HG03460 (cell line): ENCODE data around the gene ZNF296.
"Not testable (repeated sequence)": the region's sequence is repeated elsewhere in the genome, so short reads cannot be mapped to it uniquely, and the experiment has no call there.

Source experiments
- ATAC-seq: cut with Tn5 transposase; IDR thresholded peaks from one replicate; pipeline ENCODE4 v1.9.1; 2021; ENCODE audit not compliant: unreplicated experiment

Gene ZNF296

DNA sequence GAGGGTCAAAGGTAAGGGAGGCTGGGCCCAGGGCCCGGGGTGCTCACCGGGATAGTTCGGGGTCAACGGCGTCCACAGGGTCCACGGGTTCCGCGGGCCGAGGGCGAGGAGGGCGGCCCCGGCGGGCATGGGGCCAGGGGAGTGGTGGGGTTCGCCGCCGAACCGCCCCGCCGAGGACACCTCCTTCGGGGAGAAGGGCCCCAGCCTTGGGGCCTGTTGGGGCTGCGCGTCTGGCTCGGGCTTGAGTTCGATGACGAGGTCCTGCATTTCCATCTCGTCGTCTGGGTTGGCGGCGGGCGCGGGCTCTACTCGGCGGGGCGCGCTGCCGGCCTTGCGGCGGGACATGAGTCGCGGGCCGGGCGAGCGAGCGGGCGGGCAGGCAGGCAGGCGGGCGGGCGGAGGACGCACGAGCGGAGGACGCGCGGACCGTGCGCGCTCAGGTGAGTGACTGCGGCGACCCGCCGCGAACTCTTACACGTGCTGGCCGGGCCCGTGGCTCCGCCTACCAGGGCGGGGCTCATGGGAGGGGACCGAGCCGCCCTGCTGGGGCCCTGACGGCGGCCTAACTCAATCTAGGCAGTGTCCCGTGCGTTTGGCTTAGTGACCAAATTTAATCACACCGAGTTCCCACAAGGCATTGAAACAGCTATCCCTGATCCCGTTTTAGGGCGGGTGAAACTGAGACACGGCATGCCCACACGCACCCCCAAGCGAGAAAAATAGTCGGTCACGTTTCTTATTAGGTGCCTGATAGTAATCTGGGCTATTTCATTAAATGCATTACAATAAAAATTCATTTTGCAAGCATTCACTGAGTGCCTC, at the start of gene ZNF296:
TSS of gene ZNF296 (minus strand) at position 450 of the 822 bp plus-strand sequence. CDS start at position 345, 105 bp downstream.
- peak; percentile 36 for ATAC-seq

DNA sequence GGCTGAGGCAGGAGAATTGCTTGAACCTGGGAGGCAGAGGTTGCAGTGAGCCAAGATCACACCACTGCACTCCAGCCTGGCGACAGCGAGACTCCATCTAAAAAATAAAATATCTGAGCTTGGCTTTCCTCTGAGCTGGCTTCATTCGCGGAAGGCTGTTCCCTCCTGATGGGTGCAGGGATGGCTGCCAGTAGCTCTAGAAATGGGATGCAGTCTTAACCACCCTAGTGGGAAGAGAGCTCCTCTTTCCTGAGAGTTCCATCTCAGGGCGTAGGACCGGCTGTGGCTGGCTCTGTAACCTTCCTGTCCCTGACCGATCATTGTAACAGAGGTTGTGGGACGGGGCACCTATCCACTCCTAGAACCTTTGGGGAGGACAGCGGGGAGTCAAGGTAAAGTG, 49.1 kb upstream of the ZNF296 start:
- ATAC-seq, result no peak

DNA sequence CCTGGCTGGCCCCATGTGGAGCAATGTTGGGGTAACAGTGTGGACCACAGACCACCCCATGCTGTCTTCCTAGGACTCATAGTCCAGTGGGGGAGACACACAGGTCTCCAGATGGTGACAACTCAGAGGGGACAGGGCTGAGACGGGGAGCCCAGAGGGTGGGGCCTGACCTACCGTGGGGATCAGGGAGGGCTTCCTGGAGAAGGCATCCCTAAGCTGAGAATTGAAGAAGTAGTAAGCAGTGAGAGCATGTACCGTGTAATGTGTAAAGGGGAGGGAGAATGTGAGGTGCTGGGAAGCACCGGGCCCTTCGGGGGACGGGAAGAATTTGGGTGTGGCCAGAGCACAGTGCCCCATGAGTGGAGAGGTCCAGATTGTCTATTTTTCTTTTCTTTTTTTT, 47.7 kb upstream of the ZNF296 start:
- no peak for ATAC-seq

DNA sequence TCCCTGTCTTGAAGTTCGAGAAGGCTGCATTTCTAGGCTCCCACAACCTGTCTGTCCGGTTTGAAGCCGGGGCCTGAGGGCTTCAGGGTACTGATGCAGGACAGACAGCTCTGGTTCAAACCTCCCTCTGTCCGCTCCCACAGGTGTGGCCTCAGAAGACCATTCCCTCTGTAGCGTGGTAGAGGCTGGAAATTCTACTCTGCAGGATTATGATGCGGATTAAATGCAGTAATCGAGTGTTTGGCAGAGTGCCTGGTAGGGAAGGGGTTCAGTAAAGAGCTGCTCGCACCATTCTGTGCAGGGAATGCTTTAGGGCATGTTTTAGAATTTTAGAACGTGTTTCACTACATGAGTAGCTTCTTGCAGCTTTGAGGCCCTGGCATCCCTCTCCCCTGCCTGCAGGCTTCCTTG, 47.2 kb upstream of the ZNF296 start:
- ATAC-seq, result no peak

DNA sequence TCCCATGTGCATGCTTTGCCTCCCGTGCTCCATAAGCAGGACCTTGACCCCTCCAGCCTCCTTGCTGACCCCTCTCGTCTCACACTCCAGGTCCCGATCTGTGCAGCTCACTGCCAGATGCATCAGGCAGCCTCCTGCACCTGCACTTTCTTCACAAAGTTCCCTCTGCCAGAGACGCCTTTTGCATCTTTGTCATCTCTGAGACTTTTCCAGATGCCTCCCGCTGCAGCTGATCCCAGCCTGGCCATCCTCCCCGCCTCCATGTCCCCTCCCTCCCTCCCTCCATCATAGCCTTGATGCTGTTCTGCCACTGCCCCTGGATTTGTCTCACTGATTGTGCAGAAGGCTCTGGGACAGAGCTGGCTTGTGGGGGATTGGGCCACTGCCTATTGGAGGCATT, 46.6 kb upstream of the ZNF296 start:
- no peak for ATAC-seq

DNA sequence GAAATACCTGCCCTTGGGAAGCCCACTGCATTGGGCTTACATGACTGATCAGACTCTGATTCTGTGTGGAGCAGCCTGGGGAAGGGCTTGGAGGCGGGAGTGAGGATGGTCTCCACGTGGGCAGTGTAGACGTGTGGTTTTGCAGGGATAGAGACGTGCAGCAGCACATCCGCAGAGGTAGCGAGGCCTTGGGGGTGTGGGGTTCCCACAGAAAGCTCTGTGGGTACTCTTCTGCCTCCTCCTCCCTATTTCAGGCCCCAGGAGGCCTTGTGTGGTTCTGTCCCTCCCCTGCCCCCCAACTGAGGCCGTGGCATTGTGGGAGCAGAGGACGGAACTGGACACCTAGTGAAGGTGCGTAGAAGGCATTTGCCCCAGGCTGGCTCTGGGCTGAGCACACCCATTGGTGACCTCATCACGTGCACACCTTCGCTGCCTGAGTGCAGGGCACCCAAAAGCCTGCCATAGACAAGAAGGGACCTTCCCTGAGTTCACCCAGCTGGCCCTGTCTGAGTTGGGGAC, 45.6 kb upstream of the ZNF296 start:
- no peak for ATAC-seq

DNA sequence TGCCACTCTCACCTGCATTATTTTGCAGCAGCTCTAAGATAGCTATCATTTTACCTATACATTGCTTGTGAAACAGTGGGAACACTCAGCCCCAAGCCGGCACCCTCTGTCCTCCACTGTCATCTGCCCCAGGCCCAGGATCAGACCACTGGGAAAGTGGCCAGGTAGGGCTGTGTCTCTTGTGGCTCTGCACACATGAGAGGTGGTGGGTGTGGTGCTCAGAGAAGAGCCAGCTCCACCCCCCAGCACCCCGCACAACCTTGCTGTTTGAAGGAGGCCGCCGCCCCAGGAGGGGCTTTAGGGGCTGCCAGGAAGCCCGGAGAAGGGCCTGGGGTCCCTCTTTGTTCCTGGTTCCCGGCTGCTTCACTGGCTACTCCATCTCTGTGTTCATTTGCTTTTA, 43.3 kb upstream of the ZNF296 start:
- no peak for ATAC-seq

DNA sequence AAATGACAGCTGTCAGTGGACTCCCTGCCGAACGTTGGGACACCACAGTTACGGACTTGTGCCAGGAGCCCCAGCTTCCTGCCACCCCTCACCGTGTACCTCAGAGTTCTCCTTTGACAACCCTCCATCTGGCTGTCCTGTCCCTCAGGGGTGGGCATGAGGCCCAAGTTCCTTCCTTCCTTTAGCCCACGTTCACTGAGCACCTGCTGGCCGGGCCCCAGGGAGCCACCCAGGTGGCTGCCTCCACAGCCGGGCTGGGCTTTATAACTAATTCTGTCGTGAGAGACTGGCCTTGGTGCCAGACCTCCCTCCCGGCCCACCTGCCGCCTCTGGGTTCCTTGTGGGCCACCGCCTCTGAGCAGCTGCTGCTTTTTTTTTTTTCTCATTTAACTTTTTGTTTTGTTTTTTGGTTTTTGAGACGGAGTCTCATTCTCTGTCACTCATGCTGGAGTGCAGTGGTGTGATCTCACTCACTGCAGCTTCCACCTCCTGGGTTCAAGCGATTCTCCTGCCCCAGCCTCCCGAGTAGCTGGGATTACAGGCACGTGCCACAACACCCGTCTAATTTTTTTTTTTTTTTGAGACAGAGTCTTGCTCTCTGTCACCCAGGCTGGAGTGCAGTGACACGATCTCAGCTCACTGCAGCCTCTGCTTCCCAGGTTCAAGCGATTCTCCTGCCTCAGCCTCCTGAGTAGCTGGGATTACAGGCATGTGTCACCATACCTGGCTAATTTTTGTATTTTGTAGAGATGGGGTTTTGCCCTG, 42.5 kb upstream of the ZNF296 start:
- peak; percentile 50 for ATAC-seq

DNA sequence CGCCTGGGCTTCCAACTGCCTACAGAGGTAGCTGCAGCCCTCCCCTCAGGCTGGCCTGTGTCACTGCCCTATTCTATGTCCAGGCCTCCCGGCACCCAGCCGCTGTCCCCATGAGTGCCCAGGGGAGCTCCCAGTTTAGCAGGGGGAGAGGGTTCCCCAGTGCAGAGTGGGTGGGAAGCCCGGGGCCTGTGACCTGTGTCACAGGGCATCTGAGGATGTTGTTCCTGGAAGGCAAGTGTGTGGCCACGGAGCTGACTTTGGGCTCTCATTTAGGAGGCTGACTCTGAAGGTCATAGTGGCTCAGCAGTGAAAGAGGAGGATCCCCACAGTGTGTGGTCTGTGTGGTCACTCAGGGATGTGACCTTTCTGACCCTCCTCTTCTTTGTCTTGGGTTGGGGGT, 41.8 kb upstream of the ZNF296 start:
- ATAC-seq, result no peak

DNA sequence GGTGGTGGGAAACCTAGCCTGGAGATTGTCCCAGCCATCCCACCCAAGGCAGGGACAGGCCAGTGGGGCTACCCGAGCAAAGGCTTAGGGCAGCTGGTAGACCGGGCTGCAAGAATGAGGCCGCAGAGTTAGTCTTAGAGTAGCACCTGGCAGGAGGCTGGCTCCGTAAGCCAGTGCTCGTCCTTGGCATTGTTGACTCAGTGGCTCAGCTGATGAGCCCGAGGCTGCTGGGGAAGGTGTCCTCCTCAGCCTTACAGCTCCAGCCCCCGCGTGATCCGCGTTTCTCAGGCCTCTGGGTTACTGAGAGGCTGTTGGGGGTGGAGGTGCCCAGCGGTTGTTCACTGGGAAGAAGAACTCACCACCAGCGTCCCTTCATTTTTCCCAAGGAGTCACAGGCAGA, 41.4 kb upstream of the ZNF296 start:
- ATAC-seq, result no peak

DNA sequence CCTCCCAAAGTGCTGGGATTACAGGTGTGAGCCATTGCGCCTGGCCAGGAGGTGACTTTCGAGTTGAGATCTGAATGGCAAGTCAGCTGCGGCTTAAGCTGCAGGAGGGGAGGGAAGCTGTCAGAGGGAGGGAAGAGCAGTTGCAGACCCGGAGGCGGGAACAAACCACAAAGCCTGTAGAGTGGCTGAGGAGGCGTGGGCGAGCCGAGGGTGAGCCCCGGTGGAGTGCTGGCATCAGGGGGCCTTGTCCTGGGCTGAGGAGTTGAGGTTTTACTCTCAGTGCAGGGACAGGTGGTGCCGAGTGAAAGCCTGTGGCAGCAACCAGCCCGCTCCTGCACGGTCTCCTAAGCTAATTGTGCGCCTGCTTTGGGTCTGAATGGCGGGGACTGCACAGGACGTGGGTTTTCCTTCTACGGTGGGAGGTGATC, 40.9 kb upstream of the ZNF296 start:
- ATAC-seq, result no peak

DNA sequence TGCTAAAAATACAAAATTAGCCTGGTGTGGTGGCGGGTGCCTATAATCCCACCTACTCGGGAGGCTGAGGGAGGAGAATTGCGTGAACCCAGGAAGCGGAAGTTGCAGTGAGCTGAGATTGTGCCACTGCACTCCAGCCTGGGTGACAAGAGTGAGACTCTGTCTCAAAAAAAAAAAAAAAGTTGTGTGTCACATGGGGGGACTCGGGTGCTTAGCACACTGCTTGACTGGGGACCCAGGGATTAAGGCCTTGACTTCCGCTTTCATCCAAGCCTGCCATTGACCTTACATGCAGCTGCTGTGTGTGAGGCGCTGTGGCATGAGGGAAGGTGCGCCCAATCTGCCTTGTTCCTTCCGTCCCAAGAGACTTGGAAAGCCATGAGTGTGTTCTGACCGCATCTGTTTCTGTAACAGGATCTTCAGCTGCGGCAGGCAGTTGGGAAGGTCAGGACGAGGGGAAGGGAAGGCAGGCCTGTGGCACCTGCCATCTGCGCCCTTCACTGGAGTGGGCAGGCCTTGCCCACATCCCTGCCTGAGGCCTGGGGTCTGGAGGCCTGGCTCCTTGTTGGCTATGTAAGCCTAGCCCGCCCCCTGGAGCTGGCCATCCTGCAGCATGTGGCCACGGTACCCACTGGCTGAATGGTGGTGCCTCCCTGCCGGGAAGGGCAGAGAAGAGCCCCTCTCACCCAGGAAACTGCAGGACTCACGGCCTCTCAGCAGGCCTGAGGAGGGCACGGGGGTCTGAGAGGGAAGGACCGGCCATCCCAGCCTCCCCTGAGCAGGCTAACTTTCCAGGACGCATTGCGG, 39.7 kb upstream of the ZNF296 start:
- no peak for ATAC-seq

DNA sequence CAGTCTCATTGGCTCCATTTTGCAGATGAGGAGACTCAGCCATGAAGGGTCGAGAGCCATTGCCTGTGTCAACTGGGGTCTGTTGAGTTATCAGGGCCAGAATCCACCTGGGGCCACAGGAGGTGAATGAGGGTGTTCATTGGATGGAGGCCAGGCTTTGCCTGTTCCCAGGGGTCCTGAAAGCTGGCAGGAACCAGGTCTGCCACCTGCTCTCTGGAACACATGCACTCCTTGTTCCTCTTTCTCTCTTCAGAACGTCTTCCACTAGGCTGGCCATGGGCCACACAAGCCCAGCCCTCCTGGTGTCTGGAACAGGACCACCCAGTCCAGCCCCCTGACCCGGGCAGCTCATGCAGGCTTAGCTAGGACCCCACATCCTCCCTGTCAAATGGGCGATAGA, 37.8 kb upstream of the ZNF296 start:
- ATAC-seq, result no peak

DNA sequence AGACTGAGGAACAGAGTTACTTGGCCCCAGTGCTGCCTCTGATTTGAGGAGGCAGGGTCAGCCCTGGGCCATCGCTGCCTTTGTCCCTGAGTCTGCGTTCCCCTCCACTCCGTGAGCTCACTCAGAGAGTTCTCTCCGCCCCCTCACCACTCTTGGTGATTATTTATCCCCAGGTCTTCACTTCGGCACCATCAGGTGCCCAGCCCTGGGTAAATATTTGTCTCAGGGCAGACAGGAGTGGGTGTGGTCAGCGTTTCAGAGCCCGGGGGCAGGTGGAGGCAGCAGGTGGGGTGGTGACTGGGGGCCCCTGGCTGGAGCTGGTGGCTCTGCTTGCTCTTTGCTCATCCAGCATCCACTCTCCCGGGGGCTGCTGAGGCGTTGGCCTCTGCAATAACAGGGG, 37.4 kb upstream of the ZNF296 start:
- no peak for ATAC-seq

DNA sequence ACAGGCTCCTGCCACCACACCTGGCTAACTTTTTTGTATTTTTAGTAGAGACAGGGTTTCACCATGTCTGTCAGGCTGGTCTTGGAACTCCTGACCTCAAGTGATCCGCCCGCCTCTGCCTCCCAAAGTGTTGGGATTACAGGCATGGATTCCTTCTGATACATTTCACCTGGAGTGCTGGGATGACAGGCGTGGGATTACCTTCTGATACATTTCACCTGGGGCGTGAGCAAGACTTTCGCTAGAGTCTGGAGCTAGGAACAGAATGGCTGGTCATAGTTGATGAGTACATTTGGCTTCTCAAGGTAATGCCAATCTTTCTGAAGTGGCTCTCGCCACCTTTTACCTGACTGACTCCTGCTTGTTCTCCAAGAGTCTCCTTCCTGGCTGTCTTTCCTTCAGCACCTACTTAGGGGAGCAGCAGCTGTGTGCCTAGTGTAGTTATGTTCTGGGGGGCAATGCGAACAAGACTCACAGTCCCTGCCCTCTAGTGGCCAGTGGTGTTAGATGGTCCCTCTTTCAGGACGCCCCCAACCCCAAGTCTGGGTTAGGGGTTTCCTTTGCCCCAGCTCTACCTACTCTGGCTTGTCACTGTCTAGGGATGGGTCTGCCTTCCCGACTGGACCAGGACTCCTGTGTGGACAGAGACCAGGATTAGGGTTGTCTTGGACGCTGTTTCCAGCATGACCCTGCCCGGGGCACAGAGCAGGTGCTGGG, 36.0 kb upstream of the ZNF296 start:
- no peak for ATAC-seq

DNA sequence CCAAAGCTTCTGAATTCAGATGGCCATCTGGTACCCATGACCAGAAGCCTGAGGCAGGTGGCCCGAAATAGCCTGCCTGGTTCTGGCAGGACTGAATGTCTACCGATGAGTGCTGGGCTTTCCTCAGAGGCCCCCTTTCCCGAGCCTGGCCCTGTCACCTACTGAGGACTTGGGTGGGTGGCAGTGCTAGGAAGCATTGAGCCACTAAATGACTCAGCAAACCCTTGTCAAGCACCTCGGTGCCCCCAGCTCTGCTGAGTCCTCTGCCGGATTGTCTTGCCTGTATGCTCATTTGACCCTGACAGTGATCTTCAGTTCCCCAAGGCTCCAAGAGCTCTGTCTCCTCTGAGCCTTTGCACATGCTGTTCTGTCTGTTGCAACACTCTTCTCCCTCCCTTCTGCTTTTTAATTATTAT, 34.6 kb upstream of the ZNF296 start:
- ATAC-seq, result no peak

DNA sequence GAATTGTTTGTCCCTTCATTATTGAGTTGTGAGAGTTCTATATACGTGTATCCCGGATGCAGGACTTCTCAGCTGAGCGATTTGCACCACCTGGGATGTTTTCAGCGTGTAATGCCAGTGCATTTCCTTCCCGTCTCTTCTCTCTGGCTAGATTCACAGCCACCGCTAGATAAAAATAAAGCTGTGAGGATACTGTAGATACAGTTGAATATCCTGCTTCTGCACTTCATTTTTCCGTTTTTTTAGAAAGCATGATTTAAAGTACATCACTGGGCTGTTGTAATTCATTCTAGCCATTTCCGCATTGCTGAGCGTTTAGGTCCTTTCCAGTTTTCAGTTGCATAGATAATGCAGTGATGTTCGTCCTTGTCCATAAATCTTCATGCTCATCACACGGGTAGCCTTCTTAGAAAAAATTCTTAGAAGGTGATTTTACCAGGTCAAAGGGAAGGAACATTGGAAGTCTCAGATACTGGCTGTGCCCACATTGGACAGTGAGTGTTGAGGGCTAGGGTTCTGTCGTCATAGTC, 31.4 kb upstream of the ZNF296 start:
- ATAC-seq, result no peak

DNA sequence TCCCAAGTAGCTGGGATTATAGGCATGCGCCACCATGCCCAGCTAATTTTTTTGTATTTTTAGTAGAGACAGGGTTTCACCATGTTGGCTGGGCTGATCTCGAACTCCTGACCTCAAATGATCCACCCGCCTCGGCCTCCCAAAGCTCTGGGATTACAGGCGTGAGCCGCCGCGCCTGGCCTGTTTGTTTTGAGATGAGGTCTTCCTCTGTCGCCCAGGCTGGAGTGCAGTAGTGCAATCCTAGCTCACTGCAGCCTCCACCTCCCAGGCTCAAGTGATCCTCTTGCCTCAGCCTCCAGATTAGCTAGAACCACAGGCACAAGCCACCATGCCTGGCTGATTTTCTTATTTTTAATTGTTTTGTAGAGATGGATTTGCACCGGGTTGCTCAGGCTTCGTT, 30.1 kb upstream of the ZNF296 start:
- not testable (repeated sequence) for ATAC-seq

DNA sequence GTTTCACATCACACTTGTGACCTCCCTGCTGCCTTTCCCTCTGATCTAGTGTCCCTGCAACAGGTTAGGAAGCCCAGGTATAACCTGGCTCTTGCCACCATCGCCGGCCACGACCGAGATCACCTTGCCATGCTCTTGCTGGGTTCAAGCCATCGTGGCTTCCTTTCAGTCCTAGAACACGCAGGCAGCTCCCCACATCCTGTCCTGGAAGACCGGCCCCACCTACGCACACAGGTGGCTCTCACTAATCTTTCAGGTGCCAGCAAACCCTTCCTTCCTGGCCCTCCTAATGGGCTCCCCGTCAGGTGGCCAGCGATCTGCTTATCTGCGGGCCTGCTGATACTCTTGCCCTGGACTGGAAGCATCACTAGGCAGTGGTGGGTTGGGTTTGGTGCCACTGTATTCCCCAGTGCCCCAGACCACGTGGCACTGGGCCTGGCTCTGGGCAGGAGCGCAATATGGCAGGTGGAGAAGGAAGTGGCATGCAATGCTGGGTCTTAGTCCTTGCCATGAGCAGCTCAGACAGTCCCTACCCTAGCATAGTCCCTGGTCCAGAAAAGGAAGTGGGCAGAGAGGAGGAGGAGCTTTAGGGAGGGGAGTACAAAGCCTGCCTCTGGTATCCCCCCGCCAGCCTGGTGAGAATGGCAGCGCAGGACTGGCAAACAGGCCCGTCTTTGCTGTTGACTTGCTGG, 28.5 kb upstream of the ZNF296 start:
- no peak for ATAC-seq
